ENCODE measurements around the gene LMO1. TPM values are rescaled to one million over a fixed set of nuclear protein-coding genes. Genes with fewer than 3 reads are reported as not detected.

The LMO1 gene
- total and polyA plus RNA-seq, 9 of the 15 experiments (the other 6 are each of a cell fraction or from before 2014, with no cell fraction given) = not detected

DNA sequence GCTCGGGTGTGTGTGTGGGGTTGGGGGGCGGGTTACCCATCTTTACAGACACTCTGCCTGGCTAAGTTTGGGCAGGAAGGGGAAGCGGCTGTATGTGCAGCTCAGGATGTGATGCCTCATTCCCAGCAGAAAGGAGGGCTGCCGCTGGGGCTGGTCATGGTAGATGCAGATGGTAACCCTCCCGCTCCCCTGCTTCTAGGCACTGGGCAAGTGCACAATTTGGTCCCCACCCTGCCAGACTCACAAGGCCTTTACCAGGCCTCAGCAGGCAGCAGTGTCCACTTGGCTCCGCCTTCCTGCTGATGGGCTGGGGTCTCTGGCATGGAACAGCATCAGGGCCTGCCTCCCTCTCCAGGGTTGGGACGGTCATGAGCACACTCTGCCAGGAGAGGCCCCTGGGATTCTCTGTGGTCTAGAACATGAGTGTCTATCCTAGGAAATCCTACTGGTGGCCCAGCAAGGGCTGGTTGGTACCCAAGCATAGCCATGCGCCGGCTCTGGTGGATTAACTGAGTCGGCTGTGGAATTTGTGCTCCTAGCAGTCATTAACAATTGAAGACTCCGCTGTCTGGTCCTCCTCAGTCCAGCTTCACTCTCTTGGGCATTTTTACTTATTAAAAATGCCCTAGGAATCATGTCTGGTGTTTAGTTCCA is 4.2 kb downstream of the LMO1 start (continued):
- no peak for TF ChIP-seq STAT5A (IDR thresholded peaks at IDR 0.05; ENCODE audit: borderline replicate concordance, low read length)
- TF ChIP-seq PYGO2 (tag; IDR thresholded peaks at IDR 0.05) = no peak
- no peak for TF ChIP-seq PHTF2 (CRISPR knock-in tag; IDR thresholded peaks at IDR 0.05)

- no peak overlapping the region for H3K27ac ChIP-seq (ENCODE audit: extremely low read depth, low read depth, low read length)
- H3K9me1 ChIP-seq (ENCODE audit: control insufficient read depth, insufficient read depth, low read length) = no peaks in the 10 kb centered on the region
- peaks cover 25 to 75% of the 10 kb centered on the region in 2 experiments; a peak in 4 of 5 replicates for H3K27me3 ChIP-seq (ENCODE audit: control insufficient read depth in 2 of 2, insufficient read depth in 2 of 2, low read length in 2 of 2)
- no peak for DNase-seq (ENCODE audit: extremely low read depth in 1 of 4, low spot score in 3 of 4)
- TF ChIP-seq, protein P1, sequence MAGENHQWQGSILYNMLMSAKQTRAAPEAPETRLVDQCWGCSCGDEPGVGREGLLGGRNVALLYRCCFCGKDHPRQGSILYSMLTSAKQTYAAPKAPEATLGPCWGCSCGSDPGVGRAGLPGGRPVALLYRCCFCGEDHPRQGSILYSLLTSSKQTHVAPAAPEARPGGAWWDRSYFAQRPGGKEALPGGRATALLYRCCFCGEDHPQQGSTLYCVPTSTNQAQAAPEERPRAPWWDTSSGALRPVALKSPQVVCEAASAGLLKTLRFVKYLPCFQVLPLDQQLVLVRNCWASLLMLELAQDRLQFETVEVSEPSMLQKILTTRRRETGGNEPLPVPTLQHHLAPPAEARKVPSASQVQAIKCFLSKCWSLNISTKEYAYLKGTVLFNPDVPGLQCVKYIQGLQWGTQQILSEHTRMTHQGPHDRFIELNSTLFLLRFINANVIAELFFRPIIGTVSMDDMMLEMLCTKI (IDR thresholded peaks at IDR 0.05; ENCODE audit: partially characterized antibody) = no peak
- TF ChIP-seq CEBPG (CRISPR knock-in tag; IDR thresholded peaks at IDR 0.05) (no peak), CEBPG (tag; conservative IDR thresholded peaks at IDR 0.05 in 1 of 2, IDR thresholded peaks at IDR 0.05 in 1 of 2) (peak; percentile 9 to 72; a peak in 2 of 4 replicates), ATF3 (IDR thresholded peaks at IDR 0.05) (peak; percentile 12; the same call in 1 of the 2 replicates), ATF3 (CRISPR knock-in tag; conservative IDR thresholded peaks at IDR 0.05) (no peak)
- no peak overlapping the region for H3K9ac ChIP-seq (ENCODE audit: insufficient read depth in 1 of 2, low read depth in 2 of 2, low read length in 2 of 2)
- BruUV-seq (replicated peaks) = no TSS peak
- FAIRE-seq = no peak
- H2AFZ ChIP-seq (ENCODE audit: low read depth, low read length) = no peak overlapping the region
- H3K9me3 ChIP-seq (replicated peaks; ENCODE audit: control insufficient read depth, insufficient read depth, low read depth, low read length) = no peaks in the 10 kb centered on the region
- 0% methylated on average over 9 of the region's 9 CpGs for WGBS (ENCODE audit: insufficient coverage, low coverage, missing lambda C conversion rate)
- no peaks in the 10 kb centered on the region for H3K36me3 ChIP-seq (ENCODE audit: control insufficient read depth, insufficient read depth, low read length)
- ATAC-seq = no peak
- no peaks in the 10 kb centered on the region for H3K79me2 ChIP-seq (ENCODE audit: control insufficient read depth, insufficient read depth, low read length)
- no peak overlapping the region for H3K4me2 ChIP-seq (ENCODE audit: insufficient read depth, low read length)
- intact Hi-C loops (cut with micrococcal nuclease) (no loop called here), in situ Hi-C loops (cut with MboI) (no loop called here)
- CTCF ChIA-PET (ENCODE audit: low intra/inter-chr PET ratio) = no interaction called here
- no peak overlapping the region for H3K4me3 ChIP-seq
- POLR2A ChIA-PET = interaction anchor here (0.7 kb wide), 1 partner anchor 10 kb away, joined by 4 read pairs; no protein-coding TSS in a partner anchor
- H3K4me1 ChIP-seq (replicated peaks in 1 of 2; ENCODE audit: control insufficient read depth in 2 of 2, insufficient read depth in 2 of 2, low read length in 2 of 2) = peaks cover 0 to 3% of the 10 kb centered on the region in 2 experiments; a peak in 1 of 5 replicates
- peaks cover 3% of the 10 kb centered on the region; the same call in 1 of the 2 replicates for H4K20me1 ChIP-seq (replicated peaks; ENCODE audit: control insufficient read depth, insufficient read depth, low read length)
These were observed 4.9 kb downstream of the LMO1 start for GRCh38 chr11:8258784-8259183.
